Neural progenitor cell (in vitro differentiated cells): Measurements from ENCODE around the gene TENT5C.
A peak's percentile ranks its signal among the peaks of the same experiment; 100 is the strongest.

Experiments
- EZH2 ChIP-seq: fragments of 200-600 bp; sonication (generic); IDR thresholded peaks from 2 replicates; pipeline ENCODE4 v1.6.1; 2017; ENCODE audit warnings: antibody characterized with exemption, mild to moderate bottlenecking, moderate library complexity
- EZH2phosphoT487 ChIP-seq: fragments of 200-600 bp; sonication (generic); IDR thresholded peaks from 2 replicates; pipeline ENCODE4 v1.6.1; 2017; ENCODE audit warnings: antibody characterized with exemption
- TF ChIP-seq, protein P1 (sequence below): fragments of 200-600 bp; sonication (generic); IDR thresholded peaks from 2 replicates; pipeline ENCODE4 v1.5.1; 2017; ENCODE audit warnings: antibody characterized with exemption, mild to moderate bottlenecking

DNA sequence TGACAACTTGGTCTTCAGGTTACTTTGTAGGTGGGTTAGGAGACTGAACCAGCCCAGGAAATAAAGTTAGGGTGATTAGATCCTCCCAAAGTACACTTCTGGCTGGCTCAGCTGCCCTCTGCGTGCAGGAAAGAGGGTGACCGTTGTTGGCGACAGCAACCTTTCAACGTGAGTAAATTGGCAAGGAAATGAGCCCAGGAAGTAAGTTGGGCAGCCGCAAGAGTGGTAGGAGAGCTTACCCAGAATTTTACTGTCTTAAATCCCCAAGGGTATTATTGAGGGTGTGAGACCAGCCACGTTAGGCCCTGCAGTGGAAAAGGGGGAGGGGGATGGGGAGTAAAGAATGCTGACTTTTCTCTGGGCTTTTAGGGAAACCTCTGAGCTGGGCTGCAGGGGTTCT lies 1.6 kb downstream of the TENT5C start:
- TF ChIP-seq EZH2phosphoT487 = peak; percentile 14
- TF ChIP-seq, protein P1, sequence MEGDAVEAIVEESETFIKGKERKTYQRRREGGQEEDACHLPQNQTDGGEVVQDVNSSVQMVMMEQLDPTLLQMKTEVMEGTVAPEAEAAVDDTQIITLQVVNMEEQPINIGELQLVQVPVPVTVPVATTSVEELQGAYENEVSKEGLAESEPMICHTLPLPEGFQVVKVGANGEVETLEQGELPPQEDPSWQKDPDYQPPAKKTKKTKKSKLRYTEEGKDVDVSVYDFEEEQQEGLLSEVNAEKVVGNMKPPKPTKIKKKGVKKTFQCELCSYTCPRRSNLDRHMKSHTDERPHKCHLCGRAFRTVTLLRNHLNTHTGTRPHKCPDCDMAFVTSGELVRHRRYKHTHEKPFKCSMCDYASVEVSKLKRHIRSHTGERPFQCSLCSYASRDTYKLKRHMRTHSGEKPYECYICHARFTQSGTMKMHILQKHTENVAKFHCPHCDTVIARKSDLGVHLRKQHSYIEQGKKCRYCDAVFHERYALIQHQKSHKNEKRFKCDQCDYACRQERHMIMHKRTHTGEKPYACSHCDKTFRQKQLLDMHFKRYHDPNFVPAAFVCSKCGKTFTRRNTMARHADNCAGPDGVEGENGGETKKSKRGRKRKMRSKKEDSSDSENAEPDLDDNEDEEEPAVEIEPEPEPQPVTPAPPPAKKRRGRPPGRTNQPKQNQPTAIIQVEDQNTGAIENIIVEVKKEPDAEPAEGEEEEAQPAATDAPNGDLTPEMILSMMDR = no peak
- TF ChIP-seq EZH2 = no peak
